ENCODE results near the gene CRYGC.

The CRYGC gene

DNA sequence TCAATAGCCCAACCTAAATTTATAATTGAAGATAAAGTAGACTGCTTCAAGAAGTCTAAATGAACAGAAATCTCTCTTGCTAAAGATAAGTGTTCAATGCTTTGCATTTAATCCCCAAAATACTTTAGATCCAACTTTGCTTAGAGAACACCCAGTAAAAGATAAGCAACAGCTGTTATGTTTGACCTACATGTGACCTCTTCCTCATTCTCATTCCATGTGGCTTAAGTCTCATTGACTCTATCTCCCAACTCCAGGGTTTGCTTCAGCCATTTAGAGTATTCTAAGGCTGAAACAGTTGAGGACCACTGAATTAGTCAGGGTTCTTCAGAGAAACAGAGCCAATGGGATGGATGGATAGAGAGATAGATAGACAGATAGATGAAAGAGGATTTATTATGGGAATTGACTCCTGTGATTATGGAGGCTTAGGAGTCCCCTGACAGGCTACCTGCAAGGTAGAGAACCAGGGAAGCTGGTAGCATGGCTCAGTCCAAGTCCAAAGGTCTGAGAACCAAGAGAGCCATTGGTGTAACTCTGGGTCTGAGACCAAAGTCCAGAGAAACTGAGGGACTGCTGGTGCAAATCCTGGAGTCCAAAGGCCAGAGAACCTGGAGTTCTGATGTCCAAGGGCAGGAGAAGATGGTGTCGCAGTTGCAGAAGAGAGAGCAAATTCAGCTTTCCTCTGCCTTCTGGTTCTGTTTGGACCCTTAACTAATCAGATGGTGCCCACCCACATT, 37.4 kb downstream of the CRYGC start:
- no peak for DNase-seq

GRCh38 chr2:208090420-208090819, 39.2 kb downstream of the CRYGC start:
- no peak for DNase-seq

GRCh38 chr2:208086029-208086428, 43.6 kb downstream of the CRYGC start:
- DNase-seq, result no peak

GRCh38 chr2:208083807-208084206, 45.8 kb downstream of the CRYGC start:
- DNase-seq, result no peak

Data from hippocampal formation (tissue), 2 donors.